Umbilical cord (tissue), 2 donors: ENCODE data around the gene CCDC61. TPM values are rescaled to one million over a fixed set of nuclear protein-coding genes. Genes with fewer than 3 reads are reported as not detected.

Source experiments
- DNase-seq: peaks from one replicate; pipeline ENCODE4 v3.0.0-alpha.2; 2015; ENCODE audit warnings: low spot score
- total RNA-seq: library from RNA; depleted of rRNA; stranded (reverse); fragments of >200 nt; gene quantifications from one replicate; pipeline ENCODE4 v1.2.3, GENCODE V29; 2014; ENCODE audit warnings: low replicate concordance; ENCODE audit not compliant: insufficient read depth

The CCDC61 gene
- total RNA-seq, 1 donor from 2014 or later: 5.8 TPM

DNA sequence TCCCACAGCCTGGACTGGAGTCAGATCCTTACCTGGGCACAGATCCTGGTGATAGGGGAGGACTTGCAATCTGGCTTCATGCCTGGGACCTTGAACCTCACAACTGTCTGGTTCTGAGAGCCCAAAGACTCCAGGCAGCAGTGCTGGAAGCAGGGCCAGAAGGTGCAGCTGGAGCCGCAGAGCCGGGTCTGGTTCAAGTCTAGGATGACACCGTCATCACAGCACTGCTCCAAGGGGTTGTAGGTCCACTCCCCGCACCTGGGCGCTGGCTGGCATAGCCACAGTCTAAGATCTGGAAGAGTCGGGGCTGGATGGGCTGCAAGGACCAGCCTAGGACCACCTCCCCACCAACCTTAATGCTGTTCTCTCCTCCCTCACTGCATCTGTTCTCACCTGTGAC lies 44.9 kb downstream of the CCDC61 start:
- DNase-seq: no peak

DNA sequence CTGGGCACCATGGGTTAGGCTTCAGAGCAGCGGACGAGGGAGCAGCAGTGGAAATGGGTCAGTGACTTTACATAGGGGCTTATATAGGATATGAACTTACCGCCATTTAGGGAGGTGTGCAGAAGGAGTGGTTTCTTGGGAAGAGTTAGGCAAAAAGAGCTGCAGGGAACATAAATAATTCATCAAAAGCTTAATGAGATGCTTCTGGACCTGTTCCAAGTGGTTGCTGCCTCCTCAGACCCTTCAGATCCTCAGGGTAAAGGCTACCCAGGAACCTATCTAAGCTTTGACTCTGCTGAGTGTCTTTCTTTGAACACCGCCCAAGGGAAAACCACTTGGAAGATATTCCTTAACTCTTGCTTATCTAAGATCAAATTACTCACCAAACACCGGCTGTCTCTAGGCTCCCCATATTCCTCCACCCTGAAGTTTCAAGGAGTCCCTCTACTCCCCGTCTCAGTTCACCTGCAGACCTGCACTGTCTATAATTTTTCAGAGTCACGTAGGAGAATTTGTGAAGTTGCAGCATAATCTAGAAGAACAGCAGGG lies 45.8 kb downstream of the CCDC61 start, which contains the start of gene IGFL4:
TSS of gene IGFL4 (minus strand) at position 51 of the 549 bp plus-strand sequence. CDS start at position 11, 40 bp downstream.
- DNase-seq: peak; percentile 81

GRCh38 chr19:46042252-46042883 lies 47.1 kb downstream of the CCDC61 start:
- DNase-seq: no peak

GRCh38 chr19:46043519-46043918 lies 48.3 kb downstream of the CCDC61 start:
- no peak for DNase-seq

DNA sequence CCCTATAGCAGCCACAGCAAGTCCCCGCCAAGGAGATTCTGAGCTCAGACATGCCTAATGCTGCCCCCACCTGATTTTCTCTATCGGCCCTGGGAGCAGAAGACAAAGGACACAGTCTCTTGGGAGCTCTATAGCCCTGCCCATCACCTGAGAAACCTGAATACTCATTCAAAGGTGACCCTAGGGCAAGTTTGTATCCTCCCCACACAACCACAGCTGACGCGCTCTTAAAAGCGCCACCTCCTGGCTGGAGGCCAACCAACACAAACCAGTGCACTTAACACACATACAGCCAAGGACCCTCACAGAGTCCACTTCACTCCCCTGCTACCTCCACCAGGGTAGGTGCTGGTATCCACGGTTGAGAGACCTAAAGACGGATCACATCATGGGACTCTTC lies 54.3 kb downstream of the CCDC61 start:
- DNase-seq: no peak

DNA sequence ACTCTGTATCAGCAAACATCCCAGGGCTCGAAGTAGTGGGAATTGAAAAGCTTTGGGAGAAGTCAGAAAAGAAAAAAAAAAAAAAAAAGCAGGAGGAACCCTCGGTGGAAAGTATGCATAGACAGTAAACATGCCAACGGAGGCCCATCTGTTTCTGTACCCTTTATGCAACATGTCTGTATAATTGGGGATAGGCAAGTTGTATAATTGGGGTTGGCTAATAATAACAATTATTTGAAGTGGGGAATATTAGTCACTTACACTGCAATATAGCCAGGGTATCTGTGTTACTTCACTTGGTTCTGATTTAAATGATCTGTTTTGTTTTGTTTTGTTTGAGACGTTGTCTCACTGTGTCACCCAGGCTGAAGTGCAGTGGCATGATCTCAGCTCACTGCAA lies 57.6 kb downstream of the CCDC61 start:
- no peak for DNase-seq

DNA sequence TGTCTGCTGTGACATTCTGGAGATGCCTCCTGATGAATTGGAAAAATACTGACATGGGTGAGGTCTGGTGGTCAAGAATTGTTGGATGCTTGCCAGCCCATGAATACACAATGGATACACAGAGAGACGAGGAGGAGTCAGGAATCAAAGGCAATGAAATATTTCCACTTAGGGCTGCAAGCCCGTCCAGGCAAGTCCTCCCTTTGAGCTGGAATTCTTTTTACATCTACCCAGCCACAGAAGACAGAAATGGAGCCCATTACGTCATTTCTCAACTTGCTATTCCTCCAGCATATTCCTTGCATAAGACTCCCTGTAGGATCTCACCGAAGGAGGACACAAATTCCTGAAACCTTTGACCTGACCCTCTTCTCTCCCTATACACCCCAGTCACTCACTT lies 61.3 kb downstream of the CCDC61 start:
- no peak for DNase-seq

DNA sequence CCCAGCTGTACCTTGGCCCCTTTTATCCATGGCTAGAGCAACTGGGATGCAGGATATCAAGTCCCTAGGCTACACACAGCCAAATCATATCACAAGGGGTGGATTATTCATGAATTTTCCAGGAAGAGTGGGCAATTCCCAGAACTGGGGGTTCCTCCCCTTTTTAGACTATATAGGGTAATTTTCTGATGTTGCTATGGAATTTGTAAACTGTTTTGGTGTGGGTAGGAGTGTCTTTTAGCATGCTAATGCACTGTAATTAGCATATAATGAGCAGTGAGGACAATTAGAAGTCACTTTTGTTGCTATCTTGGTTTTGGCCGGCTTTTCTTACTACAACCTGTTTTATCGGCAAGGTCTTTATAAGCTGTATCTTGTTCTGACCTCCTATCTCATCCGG lies 63.5 kb downstream of the CCDC61 start:
- no peak for DNase-seq

- DNase-seq: no peak
Measured at GRCh38 chr19:46060012-46060411, 64.7 kb downstream of the CCDC61 start.

GRCh38 chr19:46063201-46063600 lies 67.9 kb downstream of the CCDC61 start:
- no peak for DNase-seq

DNA sequence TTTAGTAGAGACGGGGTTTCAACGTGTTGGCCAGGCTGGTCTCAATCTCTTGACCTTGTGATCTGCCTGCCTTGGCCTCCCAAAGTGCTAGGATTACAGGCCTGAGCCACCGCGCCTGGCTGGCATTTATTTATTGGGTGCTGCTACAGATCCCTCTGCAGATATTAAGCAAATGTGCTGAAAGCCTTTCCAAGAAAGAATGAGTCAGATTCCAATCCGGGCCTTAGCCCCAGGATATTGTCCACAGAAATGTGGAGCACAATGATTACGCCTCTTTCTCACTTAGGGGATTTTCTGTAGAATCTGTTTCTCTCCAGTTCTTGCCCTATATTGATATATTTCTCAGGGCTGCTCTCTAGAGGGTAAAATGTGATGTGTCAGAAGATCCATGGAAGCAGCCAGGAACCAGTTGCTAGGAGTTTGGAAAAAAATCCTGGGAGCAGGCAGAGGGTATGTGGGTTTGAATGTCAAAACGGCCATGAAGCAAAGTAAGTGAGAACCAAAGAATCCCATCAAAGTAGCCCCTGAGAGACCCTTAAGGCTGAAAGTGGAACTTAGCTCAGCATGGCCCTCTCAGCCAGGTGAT lies 70.3 kb downstream of the CCDC61 start:
- peak; percentile 80 for DNase-seq

DNA sequence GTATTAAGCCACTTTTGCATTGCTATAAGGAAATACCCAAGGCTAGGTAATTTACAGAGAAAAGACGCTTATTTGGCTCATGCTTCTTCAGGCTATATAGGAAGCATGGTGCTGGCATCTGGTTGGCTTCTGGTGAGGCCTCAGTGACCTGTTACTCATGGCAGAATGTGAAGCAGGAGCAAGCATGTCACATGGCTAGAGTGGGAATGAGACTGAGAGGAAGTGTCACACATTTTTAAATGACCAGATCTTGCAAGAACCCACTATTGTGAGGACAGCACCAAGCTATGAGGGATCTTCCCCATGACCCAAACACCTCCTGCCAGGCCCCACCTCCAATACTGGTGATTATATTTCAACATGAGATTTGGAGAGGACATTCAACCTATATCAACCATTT lies 71.2 kb downstream of the CCDC61 start:
- DNase-seq: no peak

GRCh38 chr19:46067691-46068090 lies 72.4 kb downstream of the CCDC61 start:
- no peak for DNase-seq

Other genes starting within 250 kb of the CCDC61 start
- gene SIX5, start 226.2 kb upstream of the CCDC61 start, total RNA-seq: 18.8 TPM
- gene DMPK, start 213.0 kb upstream of the CCDC61 start, total RNA-seq: 91.2 TPM
- 23.8 TPM for gene DMWD, start 202.6 kb upstream of the CCDC61 start, total RNA-seq
- not detected for gene RSPH6A, start 180.2 kb upstream of the CCDC61 start, total RNA-seq
- 23.1 TPM for gene SYMPK, start 132.3 kb upstream of the CCDC61 start, total RNA-seq
- gene FOXA3, start 131.1 kb upstream of the CCDC61 start, total RNA-seq: not detected
- gene IRF2BP1, start 109.3 kb upstream of the CCDC61 start, total RNA-seq: 16.9 TPM
- gene MYPOP, start 92.9 kb upstream of the CCDC61 start, total RNA-seq: not detected
- not detected for gene NANOS2, start 80.7 kb upstream of the CCDC61 start, total RNA-seq
- 6.0 TPM for gene NOVA2, start 21.6 kb upstream of the CCDC61 start, total RNA-seq
- not detected for gene PGLYRP1, start 27.6 kb downstream of the CCDC61 start, total RNA-seq
- 3.4 TPM for gene IGFL4, start 45.5 kb downstream of the CCDC61 start, total RNA-seq
- not detected for gene IGFL3, start 129.2 kb downstream of the CCDC61 start, total RNA-seq
- gene IGFL2, start 152.8 kb downstream of the CCDC61 start, total RNA-seq: 35.6 TPM
- not detected for gene IGFL1, start 234.3 kb downstream of the CCDC61 start, total RNA-seq